ENCODE results near the gene SHISA7.
"Not testable (repeated sequence)": the region's sequence is repeated elsewhere in the genome, so short reads cannot be mapped to it uniquely, and the experiment has no call there.

SHISA7 gene

GRCh38 chr19:55408533-55408872 is 34.6 kb downstream of the SHISA7 start:
- DNase-seq, result no peak

GRCh38 chr19:55407800-55408532 is 35.1 kb downstream of the SHISA7 start:
- DNase-seq, result peak; percentile 98

- DNase-seq, result not testable (repeated sequence)
Measured at GRCh38 chr19:55407550-55407799, 35.6 kb downstream of the SHISA7 start, which contains the start of gene UBE2S. Gene UBE2S (minus strand): TSS chr19:55407788. CDS start chr19:55407589, 199 bp downstream.

- no peak for DNase-seq
Measured at GRCh38 chr19:55406826-55407549, 36.1 kb downstream of the SHISA7 start.

- peak; percentile 4 for DNase-seq
Measured at GRCh38 chr19:55406091-55406825, 36.8 kb downstream of the SHISA7 start.

- DNase-seq, result no peak
Measured at GRCh38 chr19:55405638-55406037, 37.5 kb downstream of the SHISA7 start.

GRCh38 chr19:55402509-55402908 is 40.6 kb downstream of the SHISA7 start:
- DNase-seq, result no peak

- not testable (repeated sequence) for DNase-seq
Measured at GRCh38 chr19:55401390-55401789, 41.7 kb downstream of the SHISA7 start.

- no peak for DNase-seq
Measured at GRCh38 chr19:55400281-55401087, 42.6 kb downstream of the SHISA7 start.

- DNase-seq, result no peak
Measured at GRCh38 chr19:55398200-55398925, 44.7 kb downstream of the SHISA7 start.

GRCh38 chr19:55392820-55393761 is 50.0 kb downstream of the SHISA7 start:
- no peak for DNase-seq

- DNase-seq, result no peak
Measured at GRCh38 chr19:55391702-55392615, 51.1 kb downstream of the SHISA7 start.

- no peak for DNase-seq
Measured at GRCh38 chr19:55391191-55391670, 51.9 kb downstream of the SHISA7 start.

- DNase-seq, result no peak
Measured at GRCh38 chr19:55390461-55390880, 52.6 kb downstream of the SHISA7 start.

- no peak for DNase-seq
Measured at GRCh38 chr19:55389386-55390317, 53.4 kb downstream of the SHISA7 start.

- DNase-seq, result no peak
Measured at GRCh38 chr19:55387736-55388497, 55.2 kb downstream of the SHISA7 start.

- no peak for DNase-seq
Measured at GRCh38 chr19:55386493-55386971, 56.6 kb downstream of the SHISA7 start.

Measured in DMS79 treated with DMSO at 0.1 percent for 48 hours (cell line).